A549 (cell line): ENCODE measurements around the gene PDCD1LG2. TPM values are rescaled to one million over a fixed set of nuclear protein-coding genes. Genes with fewer than 3 reads are reported as not detected.

Source experiments
- ATAC-seq, 2 experiments: fragments of 200-7000 bp in 1 of 2; fragments of >200 bp in 1 of 2; cut with Nextera tagmentation in 1 of 2; cut with Tn5 transposase in 1 of 2; 3 replicates each; pipeline versions ENCODE4 v1.8.0 to v1.9.1; 2018 to 2020; ENCODE audit warnings: mild to moderate bottlenecking in 1 of 2, moderate library complexity in 1 of 2
- CTCF ChIA-PET: fragments of 300-600 bp; sonication (Branson Sonifier 250); formaldehyde crosslinking; extraction: SDS; loops from one replicate; lab custom pipeline; 2021; ENCODE audit warnings: antibody characterized with exemption, inconsistent platforms; lab: Yijun Ruan, JAX
- POLR2A ChIA-PET: fragments of 350-600 bp; formaldehyde crosslinking; extraction: SDS; loops from one replicate; lab custom pipeline; 2021; ENCODE audit warnings: antibody characterized with exemption, inconsistent platforms; lab: Yijun Ruan, JAX
- DNase-seq, 2 experiments: peaks; one replicate each; pipeline versions ENCODE4 v3.0.0 to v3.0.0-alpha.2; 2011 to 2016; ENCODE audit warnings: low read depth in 1 of 2, low spot score in 1 of 2
- FAIRE-seq: peaks from 2 replicates; lab custom pipeline; 2011; peaks lifted over from hg19 to GRCh38; lab: Jason Lieb, UNC
- H3K27ac ChIP-seq, 2 experiments: fragments of >200 bp; sonication (Bioruptor Twin); formaldehyde crosslinking; 3 replicates each; pipeline ENCODE4 v1.5.1; 2016 to 2017
- H3K4me1 ChIP-seq: fragments of >200 bp; sonication (Bioruptor Twin); formaldehyde crosslinking; 3 replicates; pipeline ENCODE4 v1.6.1; 2016
- H3K4me2 ChIP-seq: fragments of >200 bp; sonication (Bioruptor Twin); formaldehyde crosslinking; 3 replicates; pipeline ENCODE4 v1.6.1; 2016
- H3K4me3 ChIP-seq: fragments of >200 bp; sonication (Bioruptor Twin); formaldehyde crosslinking; 3 replicates; pipeline ENCODE4 v1.5.1; 2016
- H3K9me3 ChIP-seq: fragments of >200 bp; sonication (Bioruptor Twin); formaldehyde crosslinking; 3 replicates; pipeline ENCODE4 v1.6.1; 2016
- BCL3 ChIP-seq: fragments of >200 bp; sonication (Bioruptor Twin); formaldehyde crosslinking; IDR thresholded peaks from 3 replicates; pipeline ENCODE4 v1.6.1; 2016
- CTCF ChIP-seq: fragments of >200 bp; sonication (Bioruptor Twin); formaldehyde crosslinking; IDR thresholded peaks from 3 replicates; pipeline ENCODE4 v1.5.1; 2016
- EHMT2 ChIP-seq: fragments of 200-600 bp; sonication (generic); IDR thresholded peaks from 2 replicates; pipeline ENCODE4 v1.6.1; 2016; ENCODE audit warnings: antibody characterized with exemption, low read depth, mild to moderate bottlenecking, moderate library complexity
- HDAC2 ChIP-seq: fragments of 200-600 bp; sonication (generic); IDR thresholded peaks from 2 replicates; pipeline ENCODE4 v1.6.1; 2016
- HOXA7 ChIP-seq: fragments of 250-450 bp; sonication (Bioruptor Pico); IDR thresholded peaks from 2 replicates; pipeline ENCODE4 v1.5.0; 2020; ENCODE audit warnings: mild to moderate bottlenecking, moderate library complexity
- JUN ChIP-seq, 2 experiments: fragments of >200 bp; sonication (Bioruptor Twin); formaldehyde crosslinking; IDR thresholded peaks; 2 replicates in 1 of 2; 3 replicates in 1 of 2; pipeline ENCODE4 v1.6.1; 2016 to 2017
- KDM5A ChIP-seq: fragments of 200-600 bp; sonication (generic); IDR thresholded peaks from 2 replicates; pipeline ENCODE4 v1.6.1; 2016; ENCODE audit warnings: antibody characterized with exemption, mild to moderate bottlenecking
- MAZ ChIP-seq: fragments of 150-350 bp; IDR thresholded peaks from 2 replicates; pipeline ENCODE4 v1.6.1; 2014; ENCODE audit warnings: antibody characterized with exemption, low read depth, low read length, borderline replicate concordance
- PBX3 ChIP-seq: IDR thresholded peaks from 2 replicates; pipeline ENCODE4 v1.6.1; 2012
- RAD21 ChIP-seq, 2 experiments: fragments of >200 bp in 1 of 2; sonication (Bioruptor Twin) in 1 of 2; formaldehyde crosslinking in 1 of 2; IDR thresholded peaks in 1 of 2; conservative IDR thresholded peaks in 1 of 2; 2 replicates in 1 of 2; 3 replicates in 1 of 2; pipeline ENCODE4 v1.6.1; 2012 to 2018; ENCODE audit warnings: inconsistent platforms in 1 of 2
- REST ChIP-seq: fragments of 200-600 bp; sonication (generic); IDR thresholded peaks from 2 replicates; pipeline ENCODE4 v1.6.1; 2016; ENCODE audit warnings: antibody characterized with exemption, mild to moderate bottlenecking, moderate library complexity
- RFX5 ChIP-seq: fragments of 450-650 bp; IDR thresholded peaks from 2 replicates; pipeline ENCODE4 v1.7.1; 2014; ENCODE audit warnings: antibody characterized with exemption, mild to moderate bottlenecking, moderate library complexity
- USF2 ChIP-seq: fragments of 450-650 bp; IDR thresholded peaks from 2 replicates; pipeline ENCODE4 v1.6.1; 2014; ENCODE audit warnings: antibody characterized with exemption
- WGBS: methylation state at CpG from one replicate; pipeline ENCODE4 v1.1.6; 2017; ENCODE audit errors: missing lambda C conversion rate; 5-methylcytosine and 5-hydroxymethylcytosine counted together
- polyA plus RNA-seq, 4 experiments: library from polyadenylated mRNA; depleted of rRNA in 3 of 4; stranded (reverse); fragments of >200 nt; fragmentation: RNase III in 1 of 4; extraction: RNeasy Plus Mini Kit Qiagen cat#74134 plus additional on column Dnase treatment in 1 of 4; gene quantifications; 2 replicates in 3 of 4; 3 replicates in 1 of 4; pipeline ENCODE4 v1.2.3, GENCODE V29; 2011 to 2017

Gene PDCD1LG2
- polyA plus RNA-seq, 2 of the 4 experiments (the other 2 are of a cell fraction): 0.53 TPM

- H3K27ac ChIP-seq: no peak overlapping the region
- H3K4me1 ChIP-seq: no peaks in the 10 kb centered on the region
- DNase-seq (no peak), FAIRE-seq (no peak), ATAC-seq (no peak)
- CTCF ChIA-PET: interaction anchor here (1.1 to 2.4 kb wide), 3 partner anchors 9 to 31 kb away, joined by 3 to 9 read pairs (median 4); no protein-coding TSS in a partner anchor
- no peak overlapping the region for H3K4me3 ChIP-seq
- POLR2A ChIA-PET: no interaction called here
- TF ChIP-seq EHMT2 (no peak), HDAC2 (no peak), KDM5A (no peak), CTCF (no peak), USF2 (no peak), REST (no peak), BCL3 (no peak), HOXA7 (CRISPR knock-in tag) (no peak), MAZ (no peak), RFX5 (no peak)
- 61% methylated on average over 1 of the region's 1 CpG for WGBS
- H3K4me2 ChIP-seq: no peak overlapping the region
- no peaks in the 10 kb centered on the region for H3K9me3 ChIP-seq
Measured at GRCh38 chr9:5569891-5570290, 59.6 kb downstream of the PDCD1LG2 start.

- no peak for DNase-seq
- no peak for ATAC-seq
- Histone ChIP-seq H3K27ac (no peak overlapping the region), H3K4me1 (no peaks in the 10 kb centered on the region), H3K4me3 (no peak overlapping the region), H3K9me3 (no peaks in the 10 kb centered on the region), H3K4me2 (no peak overlapping the region)
- TF ChIP-seq JUN (IDR thresholded peaks at IDR 0.05) (no peak), RAD21 (conservative IDR thresholded peaks at IDR 0.05 in 1 of 2, IDR thresholded peaks at IDR 0.05 in 1 of 2) (no peak), PBX3 (no peak)
- 71% methylated on average over 1 of the region's 1 CpG for WGBS
- CTCF ChIA-PET: interaction anchor here (1.3 to 1.4 kb wide), 2 partner anchors 29 to 385 kb away, joined by 3 read pairs; no protein-coding TSS in a partner anchor
- no peak for FAIRE-seq
- POLR2A ChIA-PET: no interaction called here
Measured at GRCh38 chr9:5571629-5572232, 61.4 kb downstream of the PDCD1LG2 start.
